Renal pelvis (tissue), 4 donors: ENCODE results near the gene TOGARAM2. TPM values are rescaled to one million over a fixed set of nuclear protein-coding genes. Genes with fewer than 3 reads are reported as not detected.

Source experiments
- DNase-seq: peaks from one replicate; pipeline ENCODE4 v3.0.0-alpha.2; 2013
- polyA plus RNA-seq, 3 donors: library from polyadenylated mRNA; unstranded; fragments of 120-200 nt; gene quantifications; one replicate each; pipeline ENCODE4 v1.2.1, GENCODE V29; 2013; ENCODE audit not compliant: insufficient read length in 3 of 3

The TOGARAM2 gene
- polyA plus RNA-seq, 3 donors, result 0.83 to 1.7 (median 1.5) TPM

- DNase-seq, result no peak
Measured at GRCh38 chr2:29017716-29018435, 36.8 kb downstream of the TOGARAM2 start.

DNA sequence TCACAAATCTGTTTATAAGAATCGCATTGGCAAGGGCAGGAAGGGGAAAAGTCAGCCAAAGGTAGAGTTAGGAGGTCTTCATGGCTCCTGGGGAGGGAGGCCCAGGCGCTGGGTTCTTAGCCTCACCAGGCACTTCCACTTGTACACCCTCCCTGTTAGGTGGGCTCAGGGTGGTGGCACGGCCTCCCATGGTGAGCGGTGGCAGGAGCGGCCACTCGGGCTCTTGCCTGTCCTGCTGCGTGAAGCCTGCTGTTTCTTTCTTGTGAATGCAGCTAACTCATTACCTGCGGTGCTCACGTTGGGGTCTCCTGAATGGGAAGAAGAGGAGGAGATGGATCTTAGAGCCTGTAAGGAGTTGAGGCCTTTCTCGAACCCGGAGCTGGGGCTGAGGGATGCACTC, 40.8 kb downstream of the TOGARAM2 start:
- no peak for DNase-seq

DNA sequence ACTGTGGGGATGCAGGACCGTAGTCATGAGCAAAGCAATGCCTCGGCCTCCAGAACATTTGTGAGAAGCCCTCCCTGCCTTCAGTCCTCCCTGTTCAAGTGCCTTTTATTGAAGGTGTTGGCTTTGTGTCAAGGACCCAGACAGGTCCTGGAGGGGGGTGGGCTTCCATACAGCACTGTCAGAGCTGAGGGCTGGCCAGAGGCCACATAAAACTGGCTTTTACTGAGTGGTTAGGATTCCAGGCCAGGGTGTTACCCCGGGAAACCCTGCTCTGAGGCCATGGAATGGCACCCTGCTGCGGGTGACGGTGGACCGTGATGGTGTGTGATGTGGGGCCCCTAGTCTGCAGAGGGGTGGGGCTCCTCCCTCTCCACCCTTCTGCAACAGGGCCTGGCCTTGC, 41.6 kb downstream of the TOGARAM2 start:
- DNase-seq, result no peak

- DNase-seq, result no peak
Measured at GRCh38 chr2:29023188-29023587, 42.1 kb downstream of the TOGARAM2 start.

GRCh38 chr2:29024882-29025430, 43.9 kb downstream of the TOGARAM2 start:
- no peak for DNase-seq

- DNase-seq, result no peak
Measured at GRCh38 chr2:29025711-29026110, 44.6 kb downstream of the TOGARAM2 start.

DNA sequence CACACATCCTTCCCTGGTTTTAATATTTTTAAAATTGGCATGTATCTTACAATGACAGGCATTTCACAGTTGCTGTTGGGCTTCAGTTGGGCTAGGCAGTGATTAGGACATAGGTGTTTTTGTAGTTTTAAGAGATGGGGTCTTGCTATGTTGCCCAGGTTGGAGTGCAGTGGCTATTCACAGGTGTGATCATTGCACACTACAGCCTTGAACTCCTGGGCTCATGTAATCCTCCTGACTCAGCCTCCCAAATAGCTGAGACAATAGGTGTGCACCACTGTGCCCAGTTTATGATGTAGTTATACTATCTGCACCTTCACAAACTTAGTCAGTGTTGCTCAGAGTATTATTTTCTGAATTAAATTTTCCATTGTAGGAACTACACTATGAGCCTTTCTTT, 49.9 kb downstream of the TOGARAM2 start:
- no peak for DNase-seq

DNA sequence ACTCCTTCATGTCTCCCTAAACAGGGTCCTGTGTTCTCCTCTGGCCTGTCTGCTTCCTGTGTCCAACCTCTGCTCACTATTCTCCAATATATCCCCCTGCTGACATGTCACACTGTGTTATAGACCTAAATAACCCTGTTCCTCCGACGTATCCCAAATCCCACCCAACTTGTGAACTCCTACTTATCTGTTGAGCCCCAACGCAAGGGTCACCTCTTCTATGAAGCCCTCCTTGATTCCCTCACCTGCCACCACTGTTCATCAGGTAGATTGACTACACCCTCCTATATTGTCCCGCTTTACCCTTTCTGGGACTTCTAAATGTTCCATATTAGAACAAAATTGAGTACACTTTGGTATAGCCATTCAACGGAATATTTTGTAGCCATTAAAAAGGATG, 51.1 kb downstream of the TOGARAM2 start:
- no peak for DNase-seq

DNA sequence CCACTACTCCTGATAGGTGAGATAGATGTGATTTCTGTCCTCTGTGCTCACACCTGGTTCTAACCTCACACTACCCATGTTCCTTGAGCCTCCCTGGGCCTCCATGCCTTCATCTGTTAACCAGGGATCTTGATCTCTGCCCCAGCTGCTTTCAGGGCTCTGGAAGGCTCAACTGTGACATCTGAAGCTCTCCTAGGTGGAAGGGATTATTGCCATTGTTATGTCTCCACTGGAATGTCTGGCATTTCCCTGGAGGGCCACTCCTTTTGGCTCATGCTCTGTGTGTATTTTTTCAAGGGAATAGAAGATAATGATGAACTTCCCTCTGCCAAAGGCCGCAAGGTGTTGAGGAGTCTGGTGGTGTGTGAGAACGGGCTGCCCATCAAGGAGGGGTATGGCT, 52.1 kb downstream of the TOGARAM2 start:
- DNase-seq, result no peak

- DNase-seq, result no peak
Measured at GRCh38 chr2:29033656-29034055, 52.6 kb downstream of the TOGARAM2 start.

- DNase-seq, result no peak
Measured at GRCh38 chr2:29035016-29035745, 54.1 kb downstream of the TOGARAM2 start.

DNA sequence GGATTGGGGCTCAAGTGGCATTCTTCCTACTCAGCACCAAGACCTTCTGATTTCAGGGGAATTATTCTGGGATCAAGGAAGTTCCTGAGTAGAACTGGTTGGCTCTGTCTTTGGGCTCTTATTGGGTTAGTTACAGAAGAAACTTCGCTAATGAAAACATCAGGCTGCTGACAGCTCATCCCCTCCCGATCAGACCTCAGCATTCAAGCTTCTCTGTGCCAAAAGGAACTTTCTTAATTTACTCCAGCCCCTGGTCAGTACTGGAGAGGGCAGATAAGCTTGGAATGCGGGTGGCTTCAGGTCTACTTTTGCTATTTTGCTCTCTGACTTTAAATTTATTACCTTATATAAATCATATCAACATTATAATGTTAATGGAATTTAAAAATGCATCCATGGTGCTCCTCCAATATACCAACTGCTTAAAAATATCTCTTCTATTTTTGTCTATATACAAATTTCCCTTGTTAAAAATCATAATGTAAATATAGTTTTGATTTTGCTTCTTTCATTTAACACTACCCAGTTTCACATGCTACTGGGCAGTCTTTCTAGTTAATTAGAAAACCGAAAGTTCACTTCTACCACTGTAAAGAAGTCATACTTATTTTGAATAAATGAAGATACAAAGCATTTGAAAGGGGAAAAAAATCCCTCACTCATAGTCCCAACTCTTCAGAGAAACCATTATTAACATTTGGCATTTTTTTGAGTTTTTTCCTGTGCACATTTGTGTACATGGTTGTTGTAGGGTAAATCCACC, 58.8 kb downstream of the TOGARAM2 start:
- DNase-seq, result no peak

DNA sequence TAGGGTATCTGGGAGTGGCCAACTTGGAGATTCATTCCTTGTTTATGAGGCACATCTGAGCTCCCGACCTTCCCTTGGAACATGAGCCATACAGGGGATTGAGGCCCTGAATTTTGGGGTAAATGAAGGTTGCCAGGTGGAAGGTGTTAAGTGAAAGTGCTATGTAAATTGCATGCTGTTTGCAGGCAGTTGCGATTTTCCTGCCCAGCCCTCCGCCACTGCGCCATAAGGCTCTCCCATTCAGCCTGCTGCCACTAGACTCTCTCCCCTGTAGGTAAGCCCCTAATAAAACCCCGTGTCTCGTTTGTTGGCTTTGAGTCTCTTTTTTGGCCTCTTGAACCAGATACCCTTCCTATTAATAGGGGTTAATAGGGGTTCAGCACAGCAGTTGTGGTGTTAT, 59.5 kb downstream of the TOGARAM2 start:
- DNase-seq, result no peak

DNA sequence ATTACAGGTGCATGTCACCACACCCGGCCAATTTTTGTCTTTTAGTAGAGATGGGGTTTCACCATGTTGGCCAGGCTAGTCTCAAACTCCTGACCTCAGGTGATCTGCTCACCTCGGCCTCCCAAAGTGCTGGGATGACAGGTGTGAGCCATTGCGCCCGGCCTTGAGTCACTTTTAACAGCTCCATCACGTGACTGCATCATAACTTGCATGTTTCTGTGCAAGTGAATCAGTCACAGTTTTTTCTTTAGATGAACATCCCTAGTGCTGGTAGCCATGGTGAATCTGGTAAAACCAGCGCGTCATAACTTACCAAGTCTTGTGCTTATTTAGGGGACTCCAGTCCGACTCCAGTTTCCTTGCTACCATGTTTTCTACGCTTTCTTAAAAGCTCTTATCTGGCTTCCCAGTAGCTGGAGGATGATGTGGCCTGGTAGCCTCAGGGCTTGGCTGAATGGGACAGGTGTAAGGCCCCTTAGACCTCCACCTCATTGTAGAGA, 60.1 kb downstream of the TOGARAM2 start:
- no peak for DNase-seq

GRCh38 chr2:29042561-29043075, 61.5 kb downstream of the TOGARAM2 start:
- DNase-seq, result peak; percentile 80

- DNase-seq, result no peak
Measured at GRCh38 chr2:29044459-29044858, 63.4 kb downstream of the TOGARAM2 start.

- no peak for DNase-seq
Measured at GRCh38 chr2:29046321-29046720, 65.2 kb downstream of the TOGARAM2 start.

GRCh38 chr2:29047083-29047845, 66.2 kb downstream of the TOGARAM2 start:
- DNase-seq, result no peak

- no peak for DNase-seq
Measured at GRCh38 chr2:29050591-29050990, 69.5 kb downstream of the TOGARAM2 start.

GRCh38 chr2:29051730-29052129, 70.6 kb downstream of the TOGARAM2 start:
- no peak for DNase-seq

GRCh38 chr2:29052807-29053206, 71.7 kb downstream of the TOGARAM2 start:
- DNase-seq, result no peak
